HG03442 (cell line): ENCODE measurements around the gene FGF14.
"Not testable (repeated sequence)": the region's sequence is repeated elsewhere in the genome, so short reads cannot be mapped to it uniquely, and the experiment has no call there.

Source experiments
- ATAC-seq: cut with Tn5 transposase; IDR thresholded peaks from one replicate; pipeline ENCODE4 v1.9.1; 2021; ENCODE audit warnings: mild to moderate bottlenecking, moderate library complexity; ENCODE audit not compliant: unreplicated experiment

FGF14 gene

GRCh38 chr13:102068323-102068722 is 333.5 kb downstream of the FGF14 start:
- ATAC-seq, result not testable (repeated sequence)

GRCh38 chr13:102055090-102055779 is 346.6 kb downstream of the FGF14 start:
- ATAC-seq, result no peak

GRCh38 chr13:102049853-102050252 is 352.0 kb downstream of the FGF14 start:
- no peak for ATAC-seq

GRCh38 chr13:102045731-102046130 is 356.1 kb downstream of the FGF14 start:
- no peak for ATAC-seq

- ATAC-seq, result no peak
Measured at GRCh38 chr13:102042746-102043145, 359.1 kb downstream of the FGF14 start.

GRCh38 chr13:102041544-102041943 is 360.3 kb downstream of the FGF14 start:
- no peak for ATAC-seq

- no peak for ATAC-seq
Measured at GRCh38 chr13:102040812-102041211, 361.0 kb downstream of the FGF14 start.

GRCh38 chr13:102039264-102039663 is 362.6 kb downstream of the FGF14 start:
- no peak for ATAC-seq

GRCh38 chr13:102038787-102039186 is 363.1 kb downstream of the FGF14 start:
- ATAC-seq, result no peak

- ATAC-seq, result no peak
Measured at GRCh38 chr13:102035969-102036368, 365.9 kb downstream of the FGF14 start.

- no peak for ATAC-seq
Measured at GRCh38 chr13:102033857-102034331, 368.0 kb downstream of the FGF14 start.

- ATAC-seq, result no peak
Measured at GRCh38 chr13:102033386-102033785, 368.5 kb downstream of the FGF14 start.

GRCh38 chr13:102028868-102029267 is 373.0 kb downstream of the FGF14 start:
- ATAC-seq, result no peak

- ATAC-seq, result no peak
Measured at GRCh38 chr13:102028206-102028605, 373.6 kb downstream of the FGF14 start.

GRCh38 chr13:102021777-102022176 is 380.1 kb downstream of the FGF14 start:
- no peak for ATAC-seq

GRCh38 chr13:102020611-102021216 is 381.1 kb downstream of the FGF14 start:
- ATAC-seq, result no peak

GRCh38 chr13:102018716-102019115 is 383.1 kb downstream of the FGF14 start:
- no peak for ATAC-seq

- ATAC-seq, result no peak
Measured at GRCh38 chr13:102017248-102017647, 384.6 kb downstream of the FGF14 start.

- ATAC-seq, result no peak
Measured at GRCh38 chr13:102012299-102013293, 389.3 kb downstream of the FGF14 start.

GRCh38 chr13:102011455-102011854 is 390.4 kb downstream of the FGF14 start:
- ATAC-seq, result not testable (repeated sequence)

- ATAC-seq, result no peak
Measured at GRCh38 chr13:102003848-102004570, 397.8 kb downstream of the FGF14 start.
